ENCODE results near the gene MTHFR.

Gene MTHFR

DNA sequence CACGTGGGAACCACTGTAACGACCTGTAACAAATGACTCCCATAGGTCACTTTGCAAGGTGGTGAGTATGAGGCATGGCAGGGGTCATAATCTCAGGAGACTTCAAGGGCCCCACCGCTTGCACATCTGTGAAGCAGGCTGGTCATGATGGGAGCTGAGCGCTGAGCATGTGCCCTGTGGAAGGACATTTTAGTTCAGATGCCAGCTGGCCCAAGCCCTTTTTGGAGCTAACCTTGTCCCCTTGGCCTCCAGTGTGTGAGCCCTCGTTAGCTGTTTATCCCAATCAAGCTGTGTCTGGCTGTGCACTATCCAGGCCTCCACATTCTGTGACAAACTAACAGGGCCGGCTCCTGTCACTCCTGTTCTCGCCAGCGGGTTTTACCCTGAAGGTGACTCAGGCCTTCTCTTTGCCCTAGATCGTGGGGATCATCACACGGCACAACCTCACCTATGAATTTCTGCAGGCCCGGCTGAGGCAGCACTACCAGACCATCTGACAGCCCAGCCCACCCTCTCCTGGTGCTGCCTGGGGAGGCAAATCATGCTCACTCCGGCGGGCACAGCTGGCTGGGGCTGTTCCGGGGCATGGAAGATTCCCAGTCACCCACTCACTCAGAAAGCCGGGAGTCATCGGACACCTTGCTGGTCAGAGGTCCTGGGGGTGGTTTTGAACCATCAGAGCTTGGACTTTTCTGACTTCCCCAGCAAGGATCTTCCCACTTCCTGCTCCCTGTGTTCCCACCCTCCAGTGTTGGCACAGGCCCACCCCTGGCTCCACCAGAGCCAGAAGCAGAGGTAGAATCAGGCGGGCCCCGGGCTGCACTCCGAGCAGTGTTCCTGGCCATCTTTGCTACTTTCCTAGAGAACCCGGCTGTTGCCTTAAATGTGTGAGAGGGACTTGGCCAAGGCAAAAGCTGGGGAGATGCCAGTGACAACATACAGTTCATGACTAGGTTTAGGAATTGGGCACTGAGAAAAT is 34.3 kb upstream of the MTHFR start:
- H3K27ac Mint-ChIP-seq: no peak overlapping the region
- no peaks in the 10 kb centered on the region for H3K27me3 Mint-ChIP-seq (ENCODE audit: low read depth)
- H3K36me3 Mint-ChIP-seq (ENCODE audit: low read depth): peaks cover 61% of the 10 kb centered on the region
- H3K4me3 Mint-ChIP-seq: no peak overlapping the region
- H3K9me3 Mint-ChIP-seq: no peaks in the 10 kb centered on the region
- TF ChIP-seq, protein P1, sequence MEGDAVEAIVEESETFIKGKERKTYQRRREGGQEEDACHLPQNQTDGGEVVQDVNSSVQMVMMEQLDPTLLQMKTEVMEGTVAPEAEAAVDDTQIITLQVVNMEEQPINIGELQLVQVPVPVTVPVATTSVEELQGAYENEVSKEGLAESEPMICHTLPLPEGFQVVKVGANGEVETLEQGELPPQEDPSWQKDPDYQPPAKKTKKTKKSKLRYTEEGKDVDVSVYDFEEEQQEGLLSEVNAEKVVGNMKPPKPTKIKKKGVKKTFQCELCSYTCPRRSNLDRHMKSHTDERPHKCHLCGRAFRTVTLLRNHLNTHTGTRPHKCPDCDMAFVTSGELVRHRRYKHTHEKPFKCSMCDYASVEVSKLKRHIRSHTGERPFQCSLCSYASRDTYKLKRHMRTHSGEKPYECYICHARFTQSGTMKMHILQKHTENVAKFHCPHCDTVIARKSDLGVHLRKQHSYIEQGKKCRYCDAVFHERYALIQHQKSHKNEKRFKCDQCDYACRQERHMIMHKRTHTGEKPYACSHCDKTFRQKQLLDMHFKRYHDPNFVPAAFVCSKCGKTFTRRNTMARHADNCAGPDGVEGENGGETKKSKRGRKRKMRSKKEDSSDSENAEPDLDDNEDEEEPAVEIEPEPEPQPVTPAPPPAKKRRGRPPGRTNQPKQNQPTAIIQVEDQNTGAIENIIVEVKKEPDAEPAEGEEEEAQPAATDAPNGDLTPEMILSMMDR (IDR thresholded peaks at IDR 0.05; ENCODE audit: unreplicated experiment in 3 of 3): no peak
- peaks cover 16% of the 10 kb centered on the region for H3K4me1 Mint-ChIP-seq

DNA sequence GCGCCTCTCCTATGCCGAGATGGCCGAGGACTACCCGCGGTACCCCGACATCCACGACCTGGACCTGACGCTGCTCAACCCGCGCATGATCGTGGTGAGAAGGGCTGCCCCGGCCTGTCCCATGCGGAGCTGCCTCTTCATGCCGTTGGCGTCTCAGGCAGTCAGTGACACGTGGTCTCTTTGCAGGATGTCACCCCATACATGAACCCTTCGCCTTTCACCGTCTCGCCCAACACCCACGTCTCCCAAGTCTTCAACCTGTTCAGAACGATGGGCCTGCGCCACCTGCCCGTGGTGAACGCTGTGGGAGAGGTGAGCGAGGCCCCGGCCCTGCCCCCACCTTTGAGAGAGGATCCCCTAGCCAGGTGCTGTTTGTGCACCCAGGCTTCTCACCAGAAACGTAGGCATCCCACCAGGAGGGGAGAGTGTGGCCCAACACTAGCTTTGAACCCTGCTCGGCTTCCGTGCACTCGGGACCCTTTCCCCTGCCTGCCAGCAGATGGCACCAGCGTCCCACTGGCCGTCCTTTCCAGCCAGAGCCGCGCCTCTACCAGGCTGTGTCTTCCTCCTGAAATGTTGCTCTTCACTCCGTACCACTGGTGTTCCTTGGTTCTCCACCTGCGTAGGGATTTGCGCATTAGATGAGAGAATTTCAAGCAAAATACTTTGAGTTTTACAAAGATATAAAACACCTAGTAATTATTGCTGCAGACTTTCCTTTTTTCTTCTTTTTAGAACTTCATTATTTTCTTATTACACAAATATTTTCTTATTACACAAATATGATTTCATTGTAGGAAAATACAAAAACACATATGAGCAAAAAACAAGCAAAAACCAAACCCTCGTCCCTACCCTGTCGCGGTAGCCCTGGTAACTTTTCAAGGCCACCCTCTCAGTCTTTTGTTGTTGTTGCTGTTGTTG is 32.8 kb upstream of the MTHFR start:
- H3K27me3 Mint-ChIP-seq (ENCODE audit: low read depth): no peaks in the 10 kb centered on the region

DNA sequence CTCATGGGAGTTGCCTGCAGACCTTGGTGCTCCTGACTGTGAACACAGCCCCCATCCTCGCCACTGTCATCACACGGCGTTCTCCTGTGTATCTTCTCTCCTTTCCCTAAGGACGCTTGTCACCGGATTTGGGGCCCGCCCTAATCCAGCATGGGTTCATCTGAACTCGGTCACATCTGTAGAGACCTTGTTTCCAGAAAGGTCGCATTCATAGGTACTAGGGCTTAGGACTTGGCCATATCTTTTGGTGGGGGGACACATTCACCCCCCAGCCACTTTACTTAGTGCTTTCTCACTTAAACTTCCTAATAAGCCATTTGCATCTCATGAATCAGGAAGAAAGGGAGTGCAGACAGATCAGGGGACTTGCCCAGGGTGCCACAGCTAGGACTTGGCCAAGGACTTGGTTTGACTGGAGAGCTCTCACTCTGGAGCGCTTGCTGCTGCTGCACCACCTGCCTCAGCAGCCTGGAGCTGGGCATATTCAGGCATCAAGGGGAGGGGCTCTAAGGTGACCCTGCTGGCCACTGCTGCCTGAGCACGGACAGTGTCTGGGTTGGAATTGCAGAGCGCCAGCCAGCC is 32.1 kb upstream of the MTHFR start:
- H3K9me3 Mint-ChIP-seq: no peaks in the 10 kb centered on the region
- TF ChIP-seq, protein P1 (IDR thresholded peaks at IDR 0.05; ENCODE audit: unreplicated experiment in 3 of 3): no peak
- no peak overlapping the region for H3K4me3 Mint-ChIP-seq
- no peak overlapping the region for H3K27ac Mint-ChIP-seq
- H3K27me3 Mint-ChIP-seq (ENCODE audit: low read depth): no peaks in the 10 kb centered on the region
- H3K36me3 Mint-ChIP-seq (ENCODE audit: low read depth): peaks cover 61% of the 10 kb centered on the region
- H3K4me1 Mint-ChIP-seq: peaks cover 16% of the 10 kb centered on the region

More for the DNA sequence above, 32.8 kb upstream of the MTHFR start:
- peaks cover 16% of the 10 kb centered on the region for H3K4me1 Mint-ChIP-seq
- no peak overlapping the region for H3K4me3 Mint-ChIP-seq
- TF ChIP-seq, protein P1 (IDR thresholded peaks at IDR 0.05; ENCODE audit: unreplicated experiment in 3 of 3): peak; percentile 95 to 98 (median 96)
- H3K36me3 Mint-ChIP-seq (ENCODE audit: low read depth): peaks cover 63% of the 10 kb centered on the region
- no peaks in the 10 kb centered on the region for H3K9me3 Mint-ChIP-seq
- no peak overlapping the region for H3K27ac Mint-ChIP-seq

DNA sequence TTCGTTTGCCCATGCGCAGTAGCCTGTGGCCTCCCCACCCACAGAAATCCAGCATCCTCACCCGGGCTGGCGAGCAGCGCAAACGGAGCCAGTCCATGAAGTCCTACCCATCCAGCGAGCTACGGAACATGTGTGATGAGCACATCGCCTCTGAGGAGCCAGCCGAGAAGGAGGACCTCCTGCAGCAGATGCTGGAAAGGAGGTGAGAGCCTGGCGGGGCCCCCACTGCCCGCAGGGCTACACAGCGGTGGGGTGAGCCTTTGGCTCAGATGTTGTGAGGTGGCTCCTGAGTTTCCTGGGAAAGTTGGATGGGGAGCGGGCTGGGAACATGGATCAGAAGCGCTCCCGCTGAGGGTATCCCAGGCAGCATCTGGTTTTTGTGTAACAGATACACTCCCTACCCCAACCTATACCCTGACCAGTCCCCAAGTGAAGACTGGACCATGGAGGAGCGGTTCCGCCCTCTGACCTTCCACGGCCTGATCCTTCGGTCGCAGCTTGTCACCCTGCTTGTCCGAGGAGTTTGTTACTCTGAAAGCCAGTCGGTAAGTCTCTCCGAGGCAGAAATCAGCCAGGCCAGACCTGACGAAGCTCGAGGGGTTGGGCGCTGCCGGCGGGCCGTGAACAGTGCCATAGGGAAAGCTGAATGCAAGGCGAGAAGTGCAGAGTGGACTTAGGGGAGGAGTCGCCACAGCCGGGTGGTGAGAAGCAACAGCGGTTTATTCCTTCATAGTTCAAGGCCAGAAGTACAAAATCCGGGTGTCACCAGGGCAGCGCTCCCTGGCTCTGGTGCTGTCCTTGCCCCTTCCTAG is 31.4 kb upstream of the MTHFR start:
- TF ChIP-seq, protein P1 (IDR thresholded peaks at IDR 0.05; ENCODE audit: unreplicated experiment in 3 of 3): no peak
- Mint-ChIP-seq H3K27ac (no peak overlapping the region), H3K36me3 (ENCODE audit: low read depth) (peaks cover 63% of the 10 kb centered on the region), H3K27me3 (ENCODE audit: low read depth) (no peaks in the 10 kb centered on the region), H3K4me1 (peaks cover 11% of the 10 kb centered on the region), H3K4me3 (no peak overlapping the region), H3K9me3 (no peaks in the 10 kb centered on the region)

All from nephron (organoid).